ENCODE results near the gene TRIB2. TPM values are rescaled to one million over a fixed set of nuclear protein-coding genes. Genes with fewer than 3 reads are reported as not detected.

Gene TRIB2
- total and polyA plus RNA-seq, 2 of the 13 experiments (the other 11 are each of a cell fraction or from before 2014, with no cell fraction given), result 1.1 to 2.3 TPM

DNA sequence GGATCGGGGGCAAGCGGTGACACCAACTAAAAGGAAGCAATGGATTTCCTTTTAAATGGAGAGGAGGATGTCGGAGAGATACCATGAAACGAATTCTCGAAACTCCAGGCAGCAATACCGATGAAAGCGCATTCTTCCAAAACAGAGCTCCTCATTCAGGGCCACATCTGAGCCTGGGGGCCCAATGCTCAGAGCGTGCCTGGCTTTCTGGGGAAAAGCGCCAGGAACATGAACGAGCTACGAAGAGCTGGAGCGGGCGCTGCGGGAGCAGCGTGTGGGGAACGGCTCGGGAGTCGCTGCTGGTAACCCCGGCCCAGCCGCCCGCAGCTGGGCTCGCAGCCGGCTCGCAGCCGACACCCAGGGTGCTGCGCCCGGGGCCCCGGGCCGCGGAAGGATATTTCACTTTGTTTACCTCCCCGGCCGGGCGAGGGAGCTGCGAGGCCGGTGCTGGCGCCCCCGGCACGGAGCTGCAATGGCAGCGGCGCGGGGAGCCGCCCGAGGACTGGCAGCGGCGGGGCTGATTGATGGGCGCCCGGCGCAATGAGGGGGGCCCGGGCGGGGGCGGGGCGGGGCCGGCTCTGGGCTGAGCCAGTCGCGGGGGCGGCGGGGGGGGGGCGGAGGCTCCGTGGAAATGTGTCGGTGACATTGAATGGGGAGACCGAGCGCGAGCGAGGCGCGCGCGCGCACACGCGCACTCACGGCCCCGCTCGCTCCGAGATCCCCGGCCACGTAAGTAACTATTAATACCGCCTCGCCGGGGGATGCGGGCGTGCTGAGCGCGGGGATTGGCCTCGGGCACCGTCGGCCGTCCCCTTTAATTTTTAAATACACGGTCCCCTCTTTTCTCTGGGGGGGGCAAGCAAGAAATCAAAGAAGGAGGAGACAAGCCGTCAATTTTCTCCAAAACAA is at the start of gene TRIB2 (continued):
- TF ChIP-seq, protein P1, sequence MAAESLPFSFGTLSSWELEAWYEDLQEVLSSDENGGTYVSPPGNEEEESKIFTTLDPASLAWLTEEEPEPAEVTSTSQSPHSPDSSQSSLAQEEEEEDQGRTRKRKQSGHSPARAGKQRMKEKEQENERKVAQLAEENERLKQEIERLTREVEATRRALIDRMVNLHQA (CRISPR knock-in tag; IDR thresholded peaks at IDR 0.05), result no peak
- TF ChIP-seq ZNF678 (CRISPR knock-in tag; IDR thresholded peaks at IDR 0.05) (no peak), ZBTB46 (CRISPR knock-in tag; IDR thresholded peaks at IDR 0.05; ENCODE audit: borderline replicate concordance) (no peak), ZNF567 (CRISPR knock-in tag; IDR thresholded peaks at IDR 0.05; ENCODE audit: borderline replicate concordance) (no peak), ZBTB37 (CRISPR knock-in tag; IDR thresholded peaks at IDR 0.05) (no peak), ZNF782 (CRISPR knock-in tag; IDR thresholded peaks at IDR 0.05; ENCODE audit: borderline replicate concordance) (no peak), ZBED4 (CRISPR knock-in tag; IDR thresholded peaks at IDR 0.05; ENCODE audit: borderline replicate concordance) (no peak), ZNF407 (CRISPR knock-in tag; IDR thresholded peaks at IDR 0.05; ENCODE audit: not compliant biosample characterization) (peak; percentile 49), ZNF564 (CRISPR knock-in tag; IDR thresholded peaks at IDR 0.05) (no peak), ADNP (CRISPR knock-in tag; IDR thresholded peaks at IDR 0.05) (no peak), RBFOX2 (IDR thresholded peaks at IDR 0.05; ENCODE audit: low read depth, low read length) (peak; percentile 74)
